Measurements from ENCODE around the gene CNEP1R1.

DNA sequence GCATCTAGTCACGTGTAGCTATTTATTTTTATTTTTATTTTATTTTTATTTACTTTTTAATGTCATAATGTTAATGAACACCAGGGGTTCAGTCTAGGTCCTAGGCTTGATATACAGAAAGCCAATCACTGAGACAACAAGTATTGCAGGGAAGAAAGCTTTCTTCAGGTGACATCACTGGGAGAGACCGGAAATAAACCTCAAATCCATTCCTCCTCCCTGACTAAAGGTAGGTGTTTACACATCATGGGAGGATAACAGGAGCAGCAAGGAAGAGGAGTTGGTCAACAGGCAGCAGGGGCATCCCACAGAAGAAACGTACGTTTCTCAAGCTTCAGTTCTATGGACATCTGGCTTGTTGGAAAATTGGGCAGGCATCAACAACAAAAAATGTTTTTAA lies 31.2 kb downstream of the CNEP1R1 start:
- TF ChIP-seq, protein P1, sequence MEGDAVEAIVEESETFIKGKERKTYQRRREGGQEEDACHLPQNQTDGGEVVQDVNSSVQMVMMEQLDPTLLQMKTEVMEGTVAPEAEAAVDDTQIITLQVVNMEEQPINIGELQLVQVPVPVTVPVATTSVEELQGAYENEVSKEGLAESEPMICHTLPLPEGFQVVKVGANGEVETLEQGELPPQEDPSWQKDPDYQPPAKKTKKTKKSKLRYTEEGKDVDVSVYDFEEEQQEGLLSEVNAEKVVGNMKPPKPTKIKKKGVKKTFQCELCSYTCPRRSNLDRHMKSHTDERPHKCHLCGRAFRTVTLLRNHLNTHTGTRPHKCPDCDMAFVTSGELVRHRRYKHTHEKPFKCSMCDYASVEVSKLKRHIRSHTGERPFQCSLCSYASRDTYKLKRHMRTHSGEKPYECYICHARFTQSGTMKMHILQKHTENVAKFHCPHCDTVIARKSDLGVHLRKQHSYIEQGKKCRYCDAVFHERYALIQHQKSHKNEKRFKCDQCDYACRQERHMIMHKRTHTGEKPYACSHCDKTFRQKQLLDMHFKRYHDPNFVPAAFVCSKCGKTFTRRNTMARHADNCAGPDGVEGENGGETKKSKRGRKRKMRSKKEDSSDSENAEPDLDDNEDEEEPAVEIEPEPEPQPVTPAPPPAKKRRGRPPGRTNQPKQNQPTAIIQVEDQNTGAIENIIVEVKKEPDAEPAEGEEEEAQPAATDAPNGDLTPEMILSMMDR (IDR thresholded peaks at IDR 0.05): no peak
- no peak for TF ChIP-seq POLR2A (IDR thresholded peaks at IDR 0.05)
